OCI-LY1 (cell line): ENCODE measurements around the gene THRAP3.
"Not testable (repeated sequence)": the region's sequence is repeated elsewhere in the genome, so short reads cannot be mapped to it uniquely, and the experiment has no call there.

Experiments used
- H2AFZ ChIP-seq: fragments of 200-600 bp; sonication (generic), shearing (Covaris generic); 2 replicates; pipeline ENCODE4 v1.6.0; 2014; ENCODE audit warnings: antibody characterized with exemption, mild to moderate bottlenecking, low read length
- H3F3A ChIP-seq: fragments of 200-600 bp; sonication (generic), shearing (Covaris generic); 2 replicates; pipeline ENCODE4 v1.6.0; 2014; ENCODE audit warnings: mild to moderate bottlenecking, antibody characterized with exemption, low read length, moderate library complexity; ENCODE audit not compliant: insufficient read depth
- H3K27ac ChIP-seq: fragments of 200-600 bp; sonication (generic); 2 replicates; pipeline ENCODE4 v1.5.1; 2014; ENCODE audit warnings: low read length, mixed run types, mild to moderate bottlenecking, low read depth; ENCODE audit not compliant: poor library complexity, severe bottlenecking
- H3K27me3 ChIP-seq: fragments of 200-600 bp; sonication (generic); 2 replicates; pipeline ENCODE4 v1.6.0; 2014; ENCODE audit warnings: antibody characterized with exemption, mild to moderate bottlenecking, low read length, moderate library complexity; ENCODE audit not compliant: insufficient read depth
- H3K36me3 ChIP-seq: fragments of 200-600 bp; sonication (generic); 2 replicates; pipeline ENCODE4 v1.6.1; 2014; ENCODE audit warnings: mild to moderate bottlenecking, antibody characterized with exemption, low read length, moderate library complexity, mixed read lengths; ENCODE audit not compliant: insufficient read depth
- H3K4me1 ChIP-seq: fragments of 200-600 bp; sonication (generic); 2 replicates; pipeline ENCODE4 v1.5.1; 2014; ENCODE audit warnings: mild to moderate bottlenecking, low read length, moderate library complexity; ENCODE audit not compliant: insufficient read depth, severe bottlenecking
- H3K4me2 ChIP-seq: fragments of 200-600 bp; sonication (generic), shearing (Covaris generic); 2 replicates; pipeline ENCODE4 v1.6.1; 2014; ENCODE audit warnings: low read length
- H3K4me3 ChIP-seq: fragments of 200-600 bp; sonication (generic); 2 replicates; pipeline ENCODE4 v1.5.1; 2014; ENCODE audit warnings: low read length, low read depth, mild to moderate bottlenecking, mixed read lengths; ENCODE audit not compliant: poor library complexity, severe bottlenecking
- H3K79me2 ChIP-seq: fragments of 200-600 bp; shearing (Covaris generic); 2 replicates; pipeline ENCODE4 v1.6.1; 2016; ENCODE audit warnings: mixed run types, low read length, mixed read lengths; ENCODE audit not compliant: insufficient read depth
- H3K9ac ChIP-seq: fragments of 200-600 bp; sonication (generic), shearing (Covaris generic); 2 replicates; pipeline ENCODE4 v1.6.1; 2014; ENCODE audit warnings: mild to moderate bottlenecking, low read length, mixed read lengths
- H3K9me2 ChIP-seq: fragments of 200-600 bp; sonication (generic), shearing (Covaris generic); 2 replicates; pipeline ENCODE4 v1.6.1; 2014; ENCODE audit warnings: low read depth, mild to moderate bottlenecking, low read length, mixed read lengths
- H3K9me3 ChIP-seq: fragments of 200-600 bp; shearing (Covaris generic); 2 replicates; pipeline ENCODE4 v1.6.1; 2014; ENCODE audit warnings: low read length, mixed read lengths
- H4K20me1 ChIP-seq: fragments of 200-600 bp; sonication (generic), shearing (Covaris generic); 2 replicates; pipeline ENCODE4 v1.6.0; 2016; ENCODE audit warnings: mild to moderate bottlenecking, low read length; ENCODE audit not compliant: insufficient read depth
- EZH2 ChIP-seq: fragments of 200-600 bp; sonication (generic), shearing (Covaris generic); IDR thresholded peaks from 2 replicates; pipeline ENCODE4 v1.8.0; 2017; ENCODE audit warnings: borderline replicate concordance, mixed run types, mild to moderate bottlenecking, antibody characterized with exemption, low read length, moderate library complexity, mixed read lengths
- TF ChIP-seq, protein P1 (sequence below): fragments of 200-600 bp; sonication (generic), shearing (Covaris generic); IDR thresholded peaks from 2 replicates; pipeline ENCODE4 v1.5.1; 2017; ENCODE audit warnings: mild to moderate bottlenecking, antibody characterized with exemption, low read length, moderate library complexity, mixed read lengths

THRAP3 gene

GRCh38 chr1:36187800-36188593 lies 36.2 kb upstream of the THRAP3 start:
- Histone ChIP-seq H4K20me1 (no peaks in the 10 kb centered on the region), H3K36me3 (no peaks in the 10 kb centered on the region), H3F3A (no peaks in the 10 kb centered on the region), H2AFZ (no peak overlapping the region), H3K4me1 (no peaks in the 10 kb centered on the region), H3K27me3 (no peaks in the 10 kb centered on the region), H3K4me2 (no peak overlapping the region), H3K9ac (no peak overlapping the region), H3K79me2 (no peaks in the 10 kb centered on the region), H3K27ac (no peak overlapping the region), H3K9me2 (no peaks in the 10 kb centered on the region), H3K4me3 (no peak overlapping the region), H3K9me3 (no peaks in the 10 kb centered on the region)
- TF ChIP-seq, protein P1, sequence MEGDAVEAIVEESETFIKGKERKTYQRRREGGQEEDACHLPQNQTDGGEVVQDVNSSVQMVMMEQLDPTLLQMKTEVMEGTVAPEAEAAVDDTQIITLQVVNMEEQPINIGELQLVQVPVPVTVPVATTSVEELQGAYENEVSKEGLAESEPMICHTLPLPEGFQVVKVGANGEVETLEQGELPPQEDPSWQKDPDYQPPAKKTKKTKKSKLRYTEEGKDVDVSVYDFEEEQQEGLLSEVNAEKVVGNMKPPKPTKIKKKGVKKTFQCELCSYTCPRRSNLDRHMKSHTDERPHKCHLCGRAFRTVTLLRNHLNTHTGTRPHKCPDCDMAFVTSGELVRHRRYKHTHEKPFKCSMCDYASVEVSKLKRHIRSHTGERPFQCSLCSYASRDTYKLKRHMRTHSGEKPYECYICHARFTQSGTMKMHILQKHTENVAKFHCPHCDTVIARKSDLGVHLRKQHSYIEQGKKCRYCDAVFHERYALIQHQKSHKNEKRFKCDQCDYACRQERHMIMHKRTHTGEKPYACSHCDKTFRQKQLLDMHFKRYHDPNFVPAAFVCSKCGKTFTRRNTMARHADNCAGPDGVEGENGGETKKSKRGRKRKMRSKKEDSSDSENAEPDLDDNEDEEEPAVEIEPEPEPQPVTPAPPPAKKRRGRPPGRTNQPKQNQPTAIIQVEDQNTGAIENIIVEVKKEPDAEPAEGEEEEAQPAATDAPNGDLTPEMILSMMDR: peak; percentile 91
- no peak for TF ChIP-seq EZH2

DNA sequence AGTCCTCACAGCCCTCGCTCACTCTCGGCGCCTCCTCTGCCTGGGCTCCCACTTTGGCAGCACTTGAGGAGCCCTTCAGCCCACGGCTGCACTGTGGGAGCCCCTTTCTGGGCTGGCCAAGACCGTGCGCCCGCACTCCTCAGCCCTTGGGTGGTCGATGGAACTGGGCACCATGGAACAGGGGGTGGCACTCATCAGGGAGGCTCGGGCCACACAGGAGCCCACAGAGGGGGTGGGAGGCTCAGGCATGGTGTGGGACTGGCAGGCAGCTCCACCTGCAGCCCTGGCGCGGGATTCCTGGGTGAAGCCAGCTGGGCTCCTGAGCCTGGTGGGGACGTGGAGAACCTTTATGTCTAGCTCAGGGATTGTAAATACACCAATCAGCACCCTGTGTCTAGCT lies 27.4 kb upstream of the THRAP3 start:
- not testable (repeated sequence) for H3K9ac ChIP-seq, H4K20me1 ChIP-seq, H3K36me3 ChIP-seq, H3K9me3 ChIP-seq, H3K27ac ChIP-seq, H2AFZ ChIP-seq, H3K4me2 ChIP-seq, H3K4me3 ChIP-seq, H3F3A ChIP-seq, H3K9me2 ChIP-seq, H3K79me2 ChIP-seq, H3K27me3 ChIP-seq
- H3K4me1 ChIP-seq: peaks cover 13% of the 10 kb centered on the region

- Histone ChIP-seq H2AFZ (no peak overlapping the region), H3K4me3 (no peak overlapping the region), H3K4me1 (peaks cover 13% of the 10 kb centered on the region), H3K79me2 (no peaks in the 10 kb centered on the region), H3F3A (peaks cover 2% of the 10 kb centered on the region; the same call in 1 of the 2 replicates), H3K9ac (no peak overlapping the region), H4K20me1 (no peaks in the 10 kb centered on the region), H3K9me2 (no peaks in the 10 kb centered on the region), H3K4me2 (no peak overlapping the region), H3K27ac (no peak overlapping the region), H3K27me3 (no peaks in the 10 kb centered on the region), H3K36me3 (no peaks in the 10 kb centered on the region), H3K9me3 (no peaks in the 10 kb centered on the region)
- TF ChIP-seq, protein P1: no peak
- no peak for TF ChIP-seq EZH2
These were observed 25.6 kb upstream of the THRAP3 start for GRCh38 chr1:36198641-36199040.
